ENCODE data around the gene RUFY3. TPM values are rescaled to one million over a fixed set of nuclear protein-coding genes. Genes with fewer than 3 reads are reported as not detected.

Gene RUFY3
- total RNA-seq, 1 donor from 2014 or later: 74.9 TPM

GRCh38 chr4:70709611-70710205, 12.1 kb upstream of the RUFY3 start:
- H3K36me3 Mint-ChIP-seq: peaks cover 5% of the 10 kb centered on the region
- no peaks in the 10 kb centered on the region for H3K9me3 Mint-ChIP-seq
- no peak for TF ChIP-seq CTCF (conservative IDR thresholded peaks at IDR 0.05)
- peak overlapping the region; percentile 22 for H3K4me3 Mint-ChIP-seq
- peaks cover 37% of the 10 kb centered on the region for H3K4me1 Mint-ChIP-seq (ENCODE audit: unreplicated experiment)
- DNase-seq (ENCODE audit: extremely low spot score, unreplicated experiment): no peak
- peak overlapping the region; percentile 13 for H3K27ac Mint-ChIP-seq
- H3K27me3 Mint-ChIP-seq: no peaks in the 10 kb centered on the region

GRCh38 chr4:70711599-70711998, 10.2 kb upstream of the RUFY3 start:
- no peak for TF ChIP-seq CTCF (conservative IDR thresholded peaks at IDR 0.05)
- DNase-seq (ENCODE audit: extremely low spot score, unreplicated experiment): no peak
- Mint-ChIP-seq H3K36me3 (peaks cover 5% of the 10 kb centered on the region), H3K27ac (no peak overlapping the region), H3K9me3 (no peaks in the 10 kb centered on the region), H3K4me1 (ENCODE audit: unreplicated experiment) (peaks cover 32% of the 10 kb centered on the region), H3K27me3 (no peaks in the 10 kb centered on the region), H3K4me3 (no peak overlapping the region)

- Mint-ChIP-seq H3K27me3 (no peaks in the 10 kb centered on the region), H3K4me3 (no peak overlapping the region), H3K9me3 (no peaks in the 10 kb centered on the region), H3K36me3 (peaks cover 5% of the 10 kb centered on the region), H3K4me1 (ENCODE audit: unreplicated experiment) (peaks cover 32% of the 10 kb centered on the region), H3K27ac (no peak overlapping the region)
- DNase-seq (ENCODE audit: extremely low spot score, unreplicated experiment): no peak
- no peak for TF ChIP-seq CTCF (conservative IDR thresholded peaks at IDR 0.05)
Measured at GRCh38 chr4:70712150-70712549, 9.6 kb upstream of the RUFY3 start.

- Mint-ChIP-seq H3K4me3 (peak overlapping the region; percentile 47), H3K27ac (peak overlapping the region; percentile 58), H3K4me1 (ENCODE audit: unreplicated experiment) (peaks cover 32% of the 10 kb centered on the region), H3K36me3 (peaks cover 5% of the 10 kb centered on the region), H3K27me3 (no peaks in the 10 kb centered on the region), H3K9me3 (no peaks in the 10 kb centered on the region)
- no peak for DNase-seq (ENCODE audit: extremely low spot score, unreplicated experiment)
- no peak for TF ChIP-seq CTCF (conservative IDR thresholded peaks at IDR 0.05)
Measured at GRCh38 chr4:70712604-70713452, 8.9 kb upstream of the RUFY3 start.

DNA sequence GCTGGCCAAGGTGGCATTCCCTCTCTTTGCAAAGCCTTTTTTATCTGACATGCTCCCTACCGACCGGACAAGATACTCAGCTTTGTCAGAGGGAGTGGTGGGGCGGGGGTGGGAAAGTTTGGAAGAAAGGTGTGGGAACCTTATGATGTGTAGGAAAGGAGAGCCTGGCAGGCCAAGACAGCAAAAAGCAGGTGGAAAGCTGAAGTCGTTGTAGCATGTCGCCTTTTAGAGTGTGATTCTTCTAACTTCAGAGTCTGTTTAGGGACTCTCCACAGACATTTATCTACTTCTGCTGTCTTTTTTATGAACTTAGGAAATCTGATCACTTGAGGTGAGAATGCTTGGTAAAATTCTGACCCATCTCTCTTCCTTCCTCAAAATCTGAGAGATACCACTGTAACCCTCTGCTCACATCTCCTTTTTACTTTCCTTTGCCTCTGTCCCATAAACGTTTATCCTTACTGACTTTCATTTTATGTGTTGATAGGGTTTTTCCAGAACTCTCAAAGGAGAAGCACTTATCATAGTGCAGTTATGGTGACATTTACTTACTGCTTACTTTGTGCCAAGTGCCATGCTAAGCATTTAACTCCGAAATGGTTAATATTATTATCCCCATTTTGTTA, 8.2 kb upstream of the RUFY3 start:
- peak overlapping the region; percentile 58 for H3K27ac Mint-ChIP-seq
- peak overlapping the region; percentile 47 for H3K4me3 Mint-ChIP-seq
- peaks cover 5% of the 10 kb centered on the region for H3K36me3 Mint-ChIP-seq
- no peaks in the 10 kb centered on the region for H3K27me3 Mint-ChIP-seq
- DNase-seq (ENCODE audit: extremely low spot score, unreplicated experiment): no peak
- TF ChIP-seq CTCF (conservative IDR thresholded peaks at IDR 0.05): no peak
- H3K9me3 Mint-ChIP-seq: no peaks in the 10 kb centered on the region
- H3K4me1 Mint-ChIP-seq (ENCODE audit: unreplicated experiment): peaks cover 32% of the 10 kb centered on the region

Data from type B pancreatic cell (in vitro differentiated cells).